COLO668 (cell line): ENCODE data around the gene HS3ST3B1.

Experiments
- DNase-seq: peaks from one replicate; lab custom pipeline; 2025; ENCODE audit not compliant: unreplicated experiment; lab: John Stamatoyannopoulos, UW

Gene HS3ST3B1

GRCh38 chr17:14320734-14321475, 20.0 kb downstream of the HS3ST3B1 start:
- no peak for DNase-seq

DNA sequence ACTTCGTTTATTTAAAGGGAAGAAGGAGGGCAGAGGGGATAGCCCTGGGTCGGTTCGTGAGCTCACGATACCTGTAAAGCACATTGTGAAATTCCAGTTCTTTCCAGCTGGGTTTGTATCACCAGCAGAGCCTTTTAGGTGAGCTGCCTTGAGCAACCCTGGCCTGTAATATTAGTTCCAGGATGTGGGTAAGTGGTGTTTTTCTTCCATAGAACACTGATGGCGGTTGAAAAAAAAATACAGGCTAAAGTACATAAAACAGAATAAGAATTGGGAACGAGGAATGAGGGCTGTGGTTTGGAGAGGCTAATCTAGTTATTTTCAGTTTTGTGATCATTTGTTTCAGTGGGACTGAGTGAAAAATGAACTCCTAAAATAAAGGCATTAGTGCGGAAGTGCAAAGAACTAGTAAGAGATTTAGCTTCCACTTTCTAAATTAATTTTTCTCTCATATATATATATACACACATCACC, 20.6 kb downstream of the HS3ST3B1 start:
- no peak for DNase-seq

GRCh38 chr17:14321980-14322776, 21.3 kb downstream of the HS3ST3B1 start:
- DNase-seq, result no peak

DNA sequence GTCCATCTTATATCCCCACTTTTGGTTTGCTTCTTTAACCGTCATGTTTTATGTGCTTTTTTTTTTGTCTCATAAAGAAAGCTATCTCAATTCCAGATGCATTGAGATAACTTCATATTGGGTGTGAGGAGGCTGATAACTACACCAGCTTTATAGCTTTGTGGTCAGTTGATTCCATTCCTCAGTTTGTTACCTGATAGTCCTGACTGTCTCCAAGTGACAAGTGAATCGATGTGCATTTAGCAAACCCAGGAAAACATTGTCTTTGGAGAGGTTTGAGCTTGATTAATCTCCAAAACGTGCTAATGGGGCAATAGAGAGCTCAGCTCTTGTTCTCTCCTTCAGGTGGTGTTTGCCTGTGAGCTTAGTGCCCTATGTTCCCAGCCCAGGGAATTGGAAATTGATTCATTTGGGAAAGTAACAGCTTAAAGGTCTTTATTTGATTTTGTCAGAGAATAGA, 22.7 kb downstream of the HS3ST3B1 start:
- DNase-seq, result no peak

DNA sequence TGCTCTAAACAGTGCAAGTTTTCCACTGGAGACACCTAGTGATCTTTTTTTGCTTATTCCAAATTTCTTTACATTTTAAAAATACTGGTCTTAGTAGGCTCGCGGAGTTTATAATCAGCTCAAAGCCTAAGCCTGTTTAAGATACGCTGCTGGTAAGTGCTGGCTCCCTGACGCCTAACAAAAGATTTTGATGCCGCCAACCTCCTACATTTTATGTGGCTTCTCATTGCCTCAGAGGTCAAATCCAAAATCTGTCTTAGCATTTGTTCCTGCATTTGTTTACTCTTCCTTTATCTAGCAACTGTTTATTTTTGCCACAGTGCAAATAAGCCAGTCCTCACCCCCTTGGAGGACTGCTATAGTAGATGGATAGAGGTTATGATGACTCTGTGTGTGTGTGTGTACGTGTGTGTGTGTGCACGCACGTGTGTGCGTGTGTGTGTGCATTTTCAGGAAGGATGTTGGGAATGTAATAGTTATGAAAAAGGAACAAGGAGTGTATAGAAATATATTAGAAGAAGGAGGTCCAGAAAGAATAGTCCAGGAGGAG, 24.8 kb downstream of the HS3ST3B1 start:
- no peak for DNase-seq

DNA sequence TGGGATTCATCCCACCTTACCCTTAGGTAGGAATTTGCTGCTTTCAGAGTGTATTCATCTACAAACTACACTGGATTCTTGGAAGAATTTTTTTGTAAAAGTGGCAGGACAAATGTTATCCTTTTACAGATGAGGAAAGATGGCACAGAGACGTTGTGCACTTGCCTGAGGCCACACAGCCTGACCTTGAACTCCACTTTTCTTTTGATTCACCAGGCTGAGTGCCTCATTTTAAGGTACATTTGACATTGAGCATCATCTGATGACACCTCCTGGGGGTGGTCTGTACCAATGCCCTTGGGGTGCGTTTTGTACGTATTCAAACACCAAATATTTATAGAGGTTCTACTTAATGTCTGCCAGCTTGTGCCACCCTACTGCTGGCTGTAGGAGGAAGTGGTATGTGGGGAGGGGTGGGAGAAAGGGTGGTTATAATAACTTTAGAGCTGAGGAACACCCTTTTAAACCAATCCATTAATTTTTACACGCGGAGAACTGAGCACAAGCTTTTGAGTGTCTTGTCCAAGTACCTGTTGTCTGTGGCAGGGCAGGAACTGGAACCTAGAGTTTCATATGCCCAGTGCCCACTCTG, 29.1 kb downstream of the HS3ST3B1 start:
- no peak for DNase-seq

DNA sequence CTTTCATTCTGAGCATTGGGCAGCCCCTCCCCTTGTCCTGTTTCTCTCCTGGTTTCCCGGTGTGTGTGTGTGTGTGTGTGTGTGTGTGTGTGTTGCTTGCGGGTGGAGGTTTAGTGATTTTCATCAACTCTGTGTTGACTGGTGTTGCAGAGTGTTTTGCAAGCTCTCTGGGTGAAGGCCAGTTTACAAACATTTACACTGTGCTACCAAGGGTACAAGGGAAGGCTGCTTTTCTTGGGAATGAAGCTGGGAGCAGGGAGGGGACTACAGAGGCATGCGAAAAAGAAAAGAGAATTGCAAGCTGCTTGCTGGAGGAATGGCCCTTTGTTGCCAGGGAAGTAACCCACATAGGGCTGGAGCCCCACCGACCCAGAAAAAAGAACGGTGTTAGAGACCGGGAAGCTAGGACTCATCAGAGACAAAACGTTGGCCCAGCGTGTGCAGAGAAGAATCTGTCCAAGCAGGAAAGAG, 29.6 kb downstream of the HS3ST3B1 start:
- no peak for DNase-seq

- DNase-seq, result no peak
These were observed 30.5 kb downstream of the HS3ST3B1 start for GRCh38 chr17:14331225-14331981.

- DNase-seq, result no peak
These were observed 31.1 kb downstream of the HS3ST3B1 start for GRCh38 chr17:14331982-14332298.

- no peak for DNase-seq
These were observed 31.4 kb downstream of the HS3ST3B1 start for GRCh38 chr17:14332331-14332730.

GRCh38 chr17:14333506-14333905, 32.6 kb downstream of the HS3ST3B1 start:
- DNase-seq, result no peak

GRCh38 chr17:14334276-14334840, 33.5 kb downstream of the HS3ST3B1 start:
- DNase-seq, result no peak

DNA sequence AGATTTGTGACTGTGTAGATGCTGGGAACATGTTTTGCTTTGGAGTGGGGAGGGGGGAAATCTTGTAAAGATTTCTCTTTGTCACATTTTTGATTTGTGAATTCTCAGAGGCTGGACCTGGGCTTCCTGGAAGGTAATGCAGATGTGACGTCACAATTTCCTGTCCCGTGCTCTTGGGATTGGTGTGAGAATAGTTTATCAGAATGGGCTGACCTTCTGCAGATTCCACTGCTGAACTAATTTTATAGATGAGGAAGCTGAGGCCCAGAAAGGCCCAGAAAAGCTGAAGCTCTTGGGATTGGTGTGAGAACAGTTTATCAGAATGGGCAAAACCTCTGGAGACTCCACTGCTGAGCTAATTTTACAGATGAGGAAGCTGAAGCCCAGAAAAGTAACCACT, 34.0 kb downstream of the HS3ST3B1 start:
- DNase-seq, result no peak

- DNase-seq, result no peak
These were observed 35.5 kb downstream of the HS3ST3B1 start for GRCh38 chr17:14336418-14336817.

DNA sequence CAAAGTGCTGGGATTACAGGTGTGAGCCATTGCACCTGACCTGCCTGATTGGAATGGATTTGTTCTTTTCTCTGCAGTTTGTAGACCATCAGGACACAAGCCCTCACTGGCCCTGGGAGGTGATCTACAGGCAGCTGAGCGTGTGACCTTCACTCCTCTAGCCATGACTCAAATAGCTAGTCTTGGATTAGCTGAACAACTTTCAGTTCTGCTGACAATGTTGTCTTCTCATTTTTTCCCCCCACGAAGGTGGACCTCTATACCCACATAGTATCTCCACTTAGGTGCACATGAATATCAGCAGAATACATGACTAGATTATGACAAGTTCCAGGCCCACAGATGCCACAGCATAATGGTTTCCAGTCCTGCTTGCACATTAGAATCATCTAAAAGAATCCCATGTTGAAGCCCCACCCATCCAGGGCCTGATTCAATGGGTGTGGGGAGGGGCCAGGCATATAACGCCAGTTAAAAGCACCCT, 36.8 kb downstream of the HS3ST3B1 start:
- DNase-seq, result no peak

DNA sequence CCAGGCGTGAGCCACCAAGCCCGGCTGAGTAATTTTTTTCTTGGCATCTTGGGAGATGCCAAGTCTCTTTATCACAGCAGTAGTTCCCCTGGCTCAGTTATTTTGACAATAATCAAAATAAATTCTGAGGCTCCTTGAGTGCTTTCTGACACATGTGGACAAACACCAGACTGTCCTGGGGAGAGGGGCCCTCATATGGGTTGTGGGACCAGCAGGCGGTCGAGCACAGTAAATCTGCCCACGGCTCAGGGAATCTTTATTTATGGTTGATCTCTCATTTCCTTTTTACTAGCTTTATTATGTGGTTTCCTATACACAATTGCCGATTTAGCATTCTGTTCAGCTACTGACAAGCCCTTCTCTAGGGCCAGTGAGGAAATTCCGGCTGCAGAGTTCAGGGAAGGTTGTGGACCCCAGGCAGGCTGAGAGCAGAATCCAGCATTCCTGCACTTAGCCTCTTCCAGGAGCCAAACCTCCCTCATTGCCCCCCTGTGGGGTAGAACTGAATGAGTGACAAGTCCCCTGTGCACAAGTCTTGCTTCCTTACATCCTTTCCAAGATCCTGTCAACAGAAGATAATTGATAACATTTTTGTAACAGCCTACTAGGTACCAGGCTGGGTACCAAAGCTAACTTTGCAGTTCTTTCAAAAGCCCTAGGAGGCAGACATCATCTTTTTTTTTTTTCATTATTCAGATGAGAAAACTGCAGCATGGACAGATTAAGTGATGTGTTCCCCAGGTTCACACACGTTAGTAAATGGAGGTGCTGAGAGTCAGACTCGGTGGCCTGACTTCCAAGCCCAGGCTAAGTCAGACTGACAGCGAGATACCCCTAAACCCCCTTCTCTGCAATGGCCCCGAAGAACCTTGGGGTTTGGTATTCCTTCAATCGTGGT, 40.2 kb downstream of the HS3ST3B1 start:
- no peak for DNase-seq

DNA sequence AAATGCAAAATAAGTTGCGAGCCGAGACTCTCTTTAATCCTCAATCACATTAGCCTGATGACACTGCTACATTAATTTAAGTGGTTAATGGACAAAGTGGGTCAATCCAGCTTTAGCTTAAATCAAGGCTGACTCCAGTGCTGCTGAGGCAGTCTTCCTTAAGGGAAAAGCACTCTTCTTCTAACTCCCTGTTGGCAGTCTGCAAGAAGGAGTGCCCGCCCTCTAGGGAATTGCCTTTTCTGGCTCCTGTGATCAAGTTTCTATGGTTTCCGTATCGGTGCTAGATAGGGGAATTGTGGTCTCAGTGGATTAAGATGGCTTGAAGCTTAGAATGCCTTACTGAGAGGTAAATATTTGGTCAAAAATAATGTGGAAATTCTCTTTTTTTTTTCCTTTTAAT, 41.0 kb downstream of the HS3ST3B1 start:
- no peak for DNase-seq

GRCh38 chr17:14346801-14347200, 45.9 kb downstream of the HS3ST3B1 start:
- DNase-seq, result no peak

DNA sequence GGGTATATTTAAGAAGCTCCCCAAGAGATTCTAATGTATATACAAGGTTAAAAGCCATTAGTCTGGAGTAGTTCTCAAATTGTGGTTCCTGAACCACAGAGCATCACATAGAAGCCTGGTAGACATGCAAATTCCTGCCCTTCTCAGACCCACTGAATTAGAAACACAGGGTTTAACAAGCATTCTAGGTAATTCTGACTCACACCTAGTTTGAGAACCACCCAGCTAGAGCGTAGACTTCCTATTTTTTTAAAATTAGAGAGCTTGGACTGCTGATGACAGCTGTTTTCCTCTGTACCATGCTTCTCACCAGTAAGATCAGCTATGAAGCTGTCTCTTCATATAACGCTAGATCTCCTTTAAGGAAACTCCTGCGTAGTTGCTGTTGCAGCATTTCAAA, 50.6 kb downstream of the HS3ST3B1 start:
- no peak for DNase-seq
